ENCODE results near the gene VIPR2.
"Not testable (repeated sequence)": the region's sequence is repeated elsewhere in the genome, so short reads cannot be mapped to it uniquely, and the experiment has no call there.

The VIPR2 gene

DNA sequence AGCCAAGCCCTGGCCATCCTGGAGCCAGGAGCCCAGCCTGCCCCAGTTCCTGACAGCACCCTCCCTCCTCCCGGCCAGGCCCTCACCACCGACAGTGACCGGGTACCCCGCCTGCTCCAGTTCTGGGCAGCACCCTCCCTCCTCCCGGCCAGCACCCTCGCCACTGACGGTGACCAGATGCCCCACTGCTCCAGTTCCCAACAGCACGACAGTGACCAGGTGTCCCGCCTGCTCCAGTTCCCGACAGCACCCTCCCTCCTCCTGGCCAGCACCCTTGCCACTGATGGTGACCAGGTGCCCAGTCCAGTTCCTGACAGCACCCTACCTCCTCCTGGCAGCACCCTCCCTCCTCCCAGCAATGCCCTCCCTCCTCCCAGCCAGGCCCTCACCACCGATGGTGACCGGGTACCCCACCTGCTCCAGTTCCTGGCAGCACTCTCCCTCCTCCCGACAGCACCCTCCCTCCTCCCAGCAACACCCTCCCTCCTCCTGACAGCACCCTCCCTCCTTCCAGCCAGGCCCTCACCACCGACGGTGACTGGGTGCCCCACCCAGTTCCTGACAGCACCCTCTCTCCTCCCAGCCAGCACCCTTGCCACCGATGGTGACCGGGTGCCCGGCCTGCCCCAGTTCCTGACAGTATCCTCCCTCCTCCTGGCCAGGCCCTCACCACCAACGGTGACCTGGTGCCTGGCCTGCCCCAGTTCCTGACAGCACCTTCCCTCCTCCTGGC, 40.3 kb downstream of the VIPR2 start:
- DNase-seq (ENCODE audit: low read depth), result no peak

DNA sequence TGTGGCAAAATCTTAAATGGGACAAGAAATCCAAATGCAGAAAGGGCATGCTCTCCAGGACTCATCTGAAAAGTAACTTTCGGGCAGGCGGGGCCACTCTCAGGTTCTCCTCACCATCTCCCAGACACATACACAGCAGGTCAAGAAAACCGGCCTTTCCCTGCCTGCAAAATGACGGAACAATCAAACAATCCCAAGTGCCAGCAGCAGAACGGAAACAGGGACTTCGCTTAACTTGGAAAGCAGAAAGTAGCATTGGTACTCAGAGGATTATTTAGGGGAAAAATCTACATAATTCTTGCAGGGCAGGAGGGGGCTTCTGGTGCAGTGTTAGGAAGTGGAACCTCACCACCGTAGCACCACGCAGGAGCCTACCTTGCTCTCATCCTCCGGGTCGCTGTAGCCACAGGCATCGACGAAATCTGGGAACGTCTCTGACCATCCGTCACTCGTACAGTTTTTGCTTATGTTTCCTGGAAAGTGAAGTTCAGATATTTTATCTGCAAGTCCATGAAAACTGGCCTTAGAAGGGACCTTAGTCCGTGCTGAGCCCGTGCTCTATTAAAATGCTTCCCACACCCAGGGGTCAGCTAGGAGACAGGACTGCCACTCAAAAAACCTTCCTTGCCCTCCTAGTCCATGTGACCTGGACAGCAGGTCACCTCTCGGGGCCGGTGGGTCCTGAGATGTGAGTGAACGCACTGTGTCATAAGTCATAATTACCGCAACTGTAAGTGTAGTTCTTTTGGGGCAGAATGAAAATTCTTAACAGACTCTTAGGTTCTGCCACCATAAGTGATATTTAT, 41.1 kb downstream of the VIPR2 start:
- DNase-seq (ENCODE audit: low read depth), result no peak

- DNase-seq (ENCODE audit: low read depth), result no peak
Measured at GRCh38 chr7:159102681-159103381, 41.8 kb downstream of the VIPR2 start.

DNA sequence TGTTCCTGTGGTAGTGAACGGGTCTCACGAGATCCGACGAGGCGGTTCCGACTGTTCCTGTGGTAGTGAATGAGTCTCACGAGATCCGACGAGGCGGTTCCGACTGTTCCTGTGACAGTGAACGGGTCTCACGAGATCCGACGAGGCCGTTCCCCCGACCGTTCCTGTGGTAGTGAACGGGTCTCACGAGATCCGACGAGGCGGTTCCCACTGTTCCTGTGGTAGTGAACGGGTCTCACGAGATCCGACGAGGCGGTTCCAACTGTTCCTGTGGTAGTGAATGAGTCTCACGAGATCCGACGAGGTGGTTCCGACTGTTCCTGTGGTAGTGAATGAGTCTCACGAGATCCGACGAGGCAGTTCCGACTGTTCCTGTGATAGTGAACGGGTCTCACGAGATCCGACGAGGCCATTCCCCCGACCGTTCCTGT, 43.0 kb downstream of the VIPR2 start:
- not testable (repeated sequence) for DNase-seq (ENCODE audit: low read depth)

- not testable (repeated sequence) for DNase-seq (ENCODE audit: low read depth)
Measured at GRCh38 chr7:159101083-159101395, 43.6 kb downstream of the VIPR2 start.

GRCh38 chr7:159100281-159101082, 44.2 kb downstream of the VIPR2 start:
- DNase-seq (ENCODE audit: low read depth), result not testable (repeated sequence)

DNA sequence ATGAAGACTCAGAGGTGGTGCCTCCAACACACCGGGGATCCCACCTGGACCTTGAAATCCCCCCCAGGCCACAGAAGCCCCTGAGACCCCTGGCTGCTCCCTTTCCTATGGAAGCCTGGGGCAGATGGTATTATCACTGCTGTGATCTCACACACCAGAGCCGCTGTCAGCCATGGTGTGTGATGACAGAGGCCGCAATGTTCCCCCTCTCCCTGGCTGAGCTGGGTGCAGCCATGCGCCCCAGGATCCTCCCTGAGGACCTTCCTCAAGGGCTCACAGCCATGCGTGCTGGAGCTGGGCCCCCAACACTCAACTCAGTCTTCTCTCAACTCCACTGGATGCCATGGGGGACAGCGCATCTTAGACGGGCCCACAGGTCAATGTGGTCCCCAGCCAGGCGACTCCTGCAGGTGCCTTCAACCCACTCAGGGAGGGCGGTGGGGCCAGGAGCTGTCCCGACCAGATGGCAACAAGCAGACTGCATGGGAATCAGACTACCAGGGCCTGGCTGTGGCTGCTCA, 44.9 kb downstream of the VIPR2 start:
- no peak for DNase-seq (ENCODE audit: low read depth)

DNA sequence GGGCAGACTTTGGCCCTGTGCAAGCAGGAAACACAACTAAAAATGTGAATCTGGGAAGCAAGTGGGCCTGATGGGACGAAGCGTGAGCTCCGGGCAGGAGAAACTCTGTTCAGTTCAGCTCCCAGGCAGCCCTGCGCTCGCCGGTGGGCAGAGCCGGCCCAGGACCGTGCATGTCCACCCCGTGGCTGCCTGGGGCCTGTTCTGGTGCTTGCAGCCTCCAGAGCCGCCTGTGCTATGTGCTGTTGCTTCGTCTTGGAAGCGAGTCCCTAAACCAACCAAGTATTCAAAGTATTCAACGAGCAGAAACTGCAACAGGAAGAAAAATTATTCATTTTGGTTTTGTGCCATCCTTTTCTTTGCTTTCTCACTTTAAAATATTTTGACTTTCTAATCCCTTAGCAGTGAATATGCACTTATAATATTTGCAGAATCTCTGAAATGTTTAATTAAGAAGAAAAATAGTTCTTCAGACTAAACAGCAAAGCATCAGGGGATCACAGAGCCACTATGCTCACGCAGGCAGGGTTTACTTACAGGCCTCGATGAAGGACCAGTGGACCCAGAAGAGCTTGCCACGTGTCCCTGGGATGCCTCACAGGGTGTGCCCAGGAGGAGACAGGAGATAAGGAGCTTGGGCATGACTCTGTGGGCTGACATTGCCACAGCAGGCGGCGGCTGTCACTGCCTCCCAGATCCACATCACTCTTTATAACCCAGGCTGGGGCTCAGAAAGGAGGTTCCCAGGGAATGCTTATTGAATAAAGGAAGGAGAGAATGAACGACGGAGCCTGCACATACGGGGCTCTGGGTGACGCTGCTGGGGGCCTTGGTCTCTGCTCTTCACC, 45.6 kb downstream of the VIPR2 start:
- DNase-seq (ENCODE audit: low read depth), result no peak

DNA sequence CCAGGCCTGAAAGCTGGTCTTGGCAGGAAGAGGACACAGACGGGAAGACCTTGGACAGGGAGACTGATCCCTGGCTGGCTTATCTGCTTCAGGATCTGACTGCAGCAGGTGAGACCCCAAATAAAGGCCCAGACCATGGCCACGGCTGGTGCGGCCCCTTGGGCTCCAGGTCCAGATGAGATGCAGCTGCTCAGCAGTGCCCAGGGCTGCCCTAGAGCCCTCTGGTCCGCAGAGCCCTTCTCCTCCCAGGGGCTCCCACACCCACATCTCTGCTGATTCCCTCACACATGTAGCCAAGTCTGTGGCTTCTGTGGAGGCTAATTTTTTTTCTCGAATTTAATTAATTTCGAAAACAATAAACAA, 46.3 kb downstream of the VIPR2 start:
- no peak for DNase-seq (ENCODE audit: low read depth)

GRCh38 chr7:159097661-159098423, 46.8 kb downstream of the VIPR2 start:
- DNase-seq (ENCODE audit: low read depth), result no peak

DNA sequence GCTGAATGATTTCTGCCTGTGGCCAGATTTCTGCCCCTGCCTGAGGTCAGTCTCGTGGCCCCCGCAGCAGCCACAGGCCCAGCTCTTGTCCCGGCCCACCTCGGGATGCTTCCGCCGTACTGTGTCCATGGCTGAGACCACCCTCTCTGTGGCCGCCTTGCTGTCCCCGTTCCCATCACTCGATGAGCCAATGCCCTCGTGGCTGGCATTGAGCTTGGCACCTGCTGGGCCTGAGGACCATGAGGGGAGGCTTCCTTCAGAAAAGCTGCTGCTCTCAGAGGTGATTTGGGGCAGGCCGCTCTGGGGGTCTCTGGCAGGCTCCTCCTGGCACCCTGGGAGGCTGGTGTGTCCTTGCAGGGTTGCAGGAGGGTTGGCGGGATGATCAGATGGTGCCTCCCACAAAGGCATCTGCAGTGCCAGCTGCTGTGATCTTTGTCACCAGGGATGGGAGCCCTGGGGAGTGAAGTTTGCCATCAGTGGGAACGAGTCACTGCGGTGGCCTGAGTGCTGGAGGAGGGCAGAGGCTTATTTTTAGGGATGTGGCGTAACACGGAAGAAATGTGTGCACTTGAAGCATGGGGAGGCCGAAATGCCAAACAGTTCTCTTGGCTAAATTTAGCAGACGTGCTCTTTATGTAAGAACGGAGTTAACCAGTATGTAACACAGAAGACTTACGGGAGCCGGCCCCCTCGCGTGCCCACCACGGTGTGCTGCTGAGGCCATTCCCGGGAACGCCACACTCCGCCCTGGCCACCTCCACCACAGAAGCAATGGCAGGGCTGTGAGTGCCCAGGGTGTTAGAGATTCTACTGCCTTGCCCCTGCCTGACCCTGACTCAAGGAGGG, 47.7 kb downstream of the VIPR2 start:
- no peak for DNase-seq (ENCODE audit: low read depth)

DNA sequence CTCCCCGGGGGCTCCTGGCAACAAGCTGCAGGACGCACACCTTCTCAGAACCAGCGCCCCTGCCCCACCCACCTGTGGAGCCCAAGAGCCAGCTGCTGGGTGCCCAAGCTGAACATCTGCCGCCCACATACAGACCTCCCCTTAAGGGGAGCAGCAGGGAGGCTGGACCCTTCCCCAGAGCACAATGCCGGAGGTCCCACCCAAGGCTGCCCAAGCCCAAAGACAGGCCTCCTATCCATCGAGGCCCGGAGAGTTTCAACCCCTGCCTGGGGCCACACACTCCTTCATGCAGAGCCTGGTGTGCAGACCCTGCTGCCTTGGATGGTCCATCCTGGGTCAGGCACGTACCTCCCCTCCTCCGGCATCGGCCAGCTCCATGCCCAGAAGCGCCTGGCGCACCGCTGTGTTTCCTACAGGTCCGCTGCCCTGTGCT, 48.7 kb downstream of the VIPR2 start:
- no peak for DNase-seq (ENCODE audit: low read depth)

DNA sequence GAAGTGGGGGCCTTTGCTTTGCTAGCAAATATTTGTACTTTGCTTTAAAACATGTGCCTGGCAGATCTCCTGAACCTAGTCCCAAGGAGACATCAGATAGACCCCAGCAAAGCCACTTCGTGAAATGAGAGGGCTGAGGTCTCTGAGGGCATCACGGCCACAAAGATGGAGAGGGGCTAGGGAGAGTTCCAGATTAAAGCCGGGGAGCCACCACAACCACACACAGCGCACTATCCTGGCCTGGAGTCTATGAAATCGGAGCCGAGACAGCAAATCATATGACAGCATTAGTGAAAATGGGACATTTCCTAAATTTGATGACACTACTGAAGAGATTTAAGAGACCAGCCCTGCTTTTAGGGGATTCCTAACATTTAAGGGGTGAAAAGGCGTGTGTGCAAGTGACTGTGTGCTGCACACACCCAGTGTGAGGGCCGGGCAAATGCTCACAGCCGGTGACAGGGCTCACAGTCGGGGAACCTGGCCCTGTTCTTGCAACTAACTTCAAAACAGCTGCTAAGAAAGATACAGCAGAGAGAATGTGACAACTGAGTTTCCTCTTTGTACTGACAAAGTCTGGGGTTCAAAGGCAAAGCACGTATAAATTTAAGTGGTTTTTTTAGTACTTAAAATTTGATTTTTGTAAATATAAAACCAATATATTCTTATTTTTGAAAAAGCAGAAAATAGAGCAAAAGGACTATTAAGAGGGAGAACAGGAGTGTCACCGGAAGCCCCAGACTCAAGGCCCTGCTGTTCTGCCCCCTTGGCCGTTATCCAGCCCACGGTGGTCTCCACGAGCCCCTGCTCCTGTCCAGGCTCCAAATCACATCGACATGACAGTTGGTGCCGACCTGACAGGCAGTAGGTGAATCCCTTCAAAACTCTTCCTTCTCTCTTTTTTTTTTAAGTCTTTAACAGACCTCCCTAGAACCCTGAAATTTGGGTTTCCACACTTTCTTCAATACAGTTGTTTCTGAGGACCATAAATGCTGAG, 49.5 kb downstream of the VIPR2 start:
- DNase-seq (ENCODE audit: low read depth), result no peak

GRCh38 chr7:159094023-159094740, 50.5 kb downstream of the VIPR2 start:
- DNase-seq (ENCODE audit: low read depth), result no peak

GRCh38 chr7:159093351-159093971, 51.2 kb downstream of the VIPR2 start:
- no peak for DNase-seq (ENCODE audit: low read depth)

DNA sequence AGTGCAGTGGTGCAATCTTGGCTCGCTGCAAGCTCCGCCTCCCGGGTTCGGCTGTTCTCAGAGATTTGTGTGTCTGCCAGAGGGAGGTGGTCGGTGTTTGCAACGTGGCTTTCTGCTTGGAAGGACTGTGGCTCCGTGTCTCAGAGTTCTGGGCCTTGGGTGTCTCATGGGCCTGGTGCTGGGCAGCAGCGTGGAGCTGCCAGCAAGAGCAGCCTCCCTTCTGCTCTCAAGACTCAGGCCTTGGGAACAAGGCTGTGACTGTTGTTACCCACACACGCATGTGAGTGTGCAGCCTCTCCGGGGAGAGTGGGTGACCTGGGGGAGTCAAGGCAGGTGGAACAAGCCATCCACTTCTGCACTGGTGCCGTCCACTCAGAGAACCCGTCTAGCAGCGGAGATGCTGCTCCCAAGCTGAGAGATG, 52.0 kb downstream of the VIPR2 start:
- DNase-seq (ENCODE audit: low read depth), result no peak

Data from stimulated activated CD8-positive, alpha-beta memory T cell treated with anti-CD3 and anti-CD28 coated beads, Interleukin-4, amount 100 ng/mL, for 24 hours (primary cell).